HG03103 (cell line): Measurements from ENCODE around the gene PPARG.

Source experiments
- ATAC-seq: cut with Tn5 transposase; IDR thresholded peaks from one replicate; pipeline ENCODE4 v1.9.1; 2021; ENCODE audit warnings: low read depth; ENCODE audit not compliant: unreplicated experiment

Gene PPARG

GRCh38 chr3:12401208-12401607, 112.3 kb downstream of the PPARG start:
- no peak for ATAC-seq

- ATAC-seq, result no peak
Observed at GRCh38 chr3:12405432-12406272, 116.8 kb downstream of the PPARG start.

- no peak for ATAC-seq
Observed at GRCh38 chr3:12408984-12409683, 120.3 kb downstream of the PPARG start.

- no peak for ATAC-seq
Observed at GRCh38 chr3:12409684-12410596, 121.1 kb downstream of the PPARG start.

- no peak for ATAC-seq
Observed at GRCh38 chr3:12413721-12414255, 124.9 kb downstream of the PPARG start.

GRCh38 chr3:12415014-12415680, 126.3 kb downstream of the PPARG start:
- ATAC-seq, result no peak

- ATAC-seq, result no peak
Observed at GRCh38 chr3:12416731-12417130, 127.9 kb downstream of the PPARG start.

GRCh38 chr3:12420393-12420792, 131.5 kb downstream of the PPARG start:
- no peak for ATAC-seq

- no peak for ATAC-seq
Observed at GRCh38 chr3:12421132-12421531, 132.3 kb downstream of the PPARG start.

GRCh38 chr3:12423131-12423530, 134.3 kb downstream of the PPARG start:
- ATAC-seq, result no peak

- ATAC-seq, result no peak
Observed at GRCh38 chr3:12423918-12424630, 135.2 kb downstream of the PPARG start.

GRCh38 chr3:12424635-12425319, 135.9 kb downstream of the PPARG start:
- no peak for ATAC-seq

- ATAC-seq, result no peak
Observed at GRCh38 chr3:12425850-12426579, 137.1 kb downstream of the PPARG start.

- no peak for ATAC-seq
Observed at GRCh38 chr3:12427551-12427950, 138.7 kb downstream of the PPARG start.

GRCh38 chr3:12428126-12428525, 139.3 kb downstream of the PPARG start:
- no peak for ATAC-seq

- no peak for ATAC-seq
Observed at GRCh38 chr3:12430086-12430485, 141.2 kb downstream of the PPARG start.

GRCh38 chr3:12433823-12434222, 145.0 kb downstream of the PPARG start:
- ATAC-seq, result no peak

GRCh38 chr3:12436514-12437220, 147.8 kb downstream of the PPARG start:
- ATAC-seq, result no peak
